Measurements from ENCODE around the gene HS6ST2.
A peak's percentile ranks its signal among the peaks of the same experiment; 100 is the strongest.

The HS6ST2 gene

GRCh38 chrX:132612821-132613564, 345.4 kb downstream of the HS6ST2 start:
- peak in 3 of 5 donors; percentile 7 to 15 (median 10) for DNase-seq

- DNase-seq = no peak
These were observed 347.9 kb downstream of the HS6ST2 start for GRCh38 chrX:132610536-132610935.

- DNase-seq = no peak
These were observed 349.0 kb downstream of the HS6ST2 start for GRCh38 chrX:132609362-132609848.

GRCh38 chrX:132603700-132604286, 354.6 kb downstream of the HS6ST2 start:
- no peak for DNase-seq

GRCh38 chrX:132602701-132603100, 355.7 kb downstream of the HS6ST2 start:
- no peak for DNase-seq

GRCh38 chrX:132594999-132595398, 363.4 kb downstream of the HS6ST2 start:
- DNase-seq = no peak

GRCh38 chrX:132594129-132594528, 364.3 kb downstream of the HS6ST2 start:
- DNase-seq = no peak

GRCh38 chrX:132592880-132593279, 365.5 kb downstream of the HS6ST2 start:
- no peak for DNase-seq

GRCh38 chrX:132591719-132592275, 366.6 kb downstream of the HS6ST2 start:
- no peak for DNase-seq

GRCh38 chrX:132590350-132591026, 367.9 kb downstream of the HS6ST2 start:
- no peak for DNase-seq

GRCh38 chrX:132584936-132585335, 373.5 kb downstream of the HS6ST2 start:
- no peak for DNase-seq

GRCh38 chrX:132576939-132577338, 381.5 kb downstream of the HS6ST2 start:
- no peak for DNase-seq
